ENCODE measurements around the gene PCP2. TPM values are rescaled to one million over a fixed set of nuclear protein-coding genes. Genes with fewer than 3 reads are reported as not detected.

PCP2 gene
- total and polyA plus RNA-seq, 2 of the 8 experiments (the other 6 are each of a cell fraction or from before 2014, with no cell fraction given) = not detected

DNA sequence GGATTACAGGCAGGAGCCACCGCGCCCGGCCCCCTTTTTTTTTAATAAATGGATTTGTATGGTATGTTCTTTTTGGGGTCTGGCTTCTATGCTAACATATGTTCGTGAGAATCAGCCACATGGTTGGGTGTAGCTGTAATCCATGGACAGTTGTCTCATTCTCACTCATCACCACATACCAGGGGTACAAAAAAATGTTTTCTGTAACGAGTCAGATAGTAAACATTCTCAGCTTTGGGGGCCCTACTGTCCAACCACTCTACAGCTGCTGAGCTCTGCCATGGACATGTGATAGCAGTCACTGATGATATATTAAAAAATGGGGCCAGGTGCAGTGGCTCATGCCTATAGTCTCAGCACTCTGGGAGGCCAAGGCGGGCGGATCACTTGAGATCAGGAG lies 30.2 kb upstream of the PCP2 start:
- no peak overlapping the region for H3K9ac ChIP-seq (replicated peaks in 1 of 4; ENCODE audit: extremely low read depth in 1 of 4, low read depth in 3 of 4, low read length in 3 of 4)
- H2BK5ac ChIP-seq (ENCODE audit: low read depth, low read length) = no peak overlapping the region
- H2BK12ac ChIP-seq (ENCODE audit: low read depth, low read length) = no peak overlapping the region
- no peak overlapping the region for H2AFZ ChIP-seq (ENCODE audit: low read length)
- no peak overlapping the region for H4K91ac ChIP-seq (replicated peaks; ENCODE audit: insufficient read length, low read length)
- H2AK5ac ChIP-seq (ENCODE audit: low read depth, low read length) = no peak overlapping the region
- no peaks in the 10 kb centered on the region for H3K79me2 ChIP-seq (ENCODE audit: control insufficient read depth in 1 of 2, insufficient read depth in 2 of 2, low read length in 2 of 2)
- H3K14ac ChIP-seq (ENCODE audit: insufficient read length) = no peak overlapping the region
- no peak overlapping the region for H3K27ac ChIP-seq (ENCODE audit: low read depth, low read length)
- H3K56ac ChIP-seq (replicated peaks; ENCODE audit: insufficient read length, low read depth, low read length) = no peak overlapping the region
- no peak overlapping the region for H4K5ac ChIP-seq (ENCODE audit: insufficient read length, low read depth, low read length)
- no peaks in the 10 kb centered on the region for H3K79me1 ChIP-seq (ENCODE audit: low read depth, low read length)
- H3K4ac ChIP-seq (replicated peaks; ENCODE audit: insufficient read length, low read depth, low read length) = no peak overlapping the region
- no peaks in the 10 kb centered on the region for H3K4me1 ChIP-seq (replicated peaks in 1 of 4; ENCODE audit: control insufficient read depth in 3 of 4, insufficient read depth in 4 of 4, low read length in 3 of 4)
- no peak for FAIRE-seq
- WGBS, 2 experiments (ENCODE audit: extremely low coverage in 1 of 2, insufficient coverage in 1 of 2, insufficient read length in 1 of 2, insufficient replicate concordance in 2 of 2, low coverage in 1 of 2, low lambda C conversion rate in 2 of 2, missing lambda C conversion rate in 1 of 2) = 85% methylated on average over 7 of the region's 7 CpGs; no CpG with 5 or more reads in 1 of the 2 experiments
- H2BK20ac ChIP-seq (ENCODE audit: low read length) = no peak overlapping the region
- no peaks in the 10 kb centered on the region for H3K36me3 ChIP-seq (ENCODE audit: control insufficient read depth in 2 of 4, insufficient read depth in 4 of 4, low read length in 3 of 4)
- no peaks in the 10 kb centered on the region for H4K20me1 ChIP-seq (replicated peaks in 1 of 2; ENCODE audit: control insufficient read depth in 1 of 2, insufficient read depth in 2 of 2, low read length in 2 of 2)
- H3K23me2 ChIP-seq (ENCODE audit: low read depth, low read length) = no peaks in the 10 kb centered on the region
- H2BK120ac ChIP-seq (replicated peaks; ENCODE audit: low read depth, low read length) = no peak overlapping the region
- H4K8ac ChIP-seq (ENCODE audit: extremely low read depth, insufficient read depth, low read length) = no peak overlapping the region
- no peak overlapping the region for H3K18ac ChIP-seq (ENCODE audit: extremely low read depth, low read length)
- no peak for DNase-seq (ENCODE audit: low read depth in 1 of 2, low spot score in 2 of 2)
- H3K4me2 ChIP-seq (ENCODE audit: insufficient read depth in 1 of 2, low read depth in 2 of 2, low read length in 2 of 2) = no peak overlapping the region
- peaks cover 0 to 2% (median 1%) of the 10 kb centered on the region in 4 experiments; a peak in 2 of 7 replicates for H3K27me3 ChIP-seq (replicated peaks in 1 of 4; ENCODE audit: control insufficient read depth in 3 of 4, extremely low read depth in 1 of 4, insufficient read depth in 3 of 4, low read length in 3 of 4)
- H3K9me3 ChIP-seq (ENCODE audit: insufficient read depth in 2 of 2, low read depth in 1 of 2, low read length in 1 of 2) = no peaks in the 10 kb centered on the region
- POLR2A ChIA-PET (ENCODE audit: partially characterized antibody) = interaction anchor here (0.6 to 0.7 kb wide), 3 partner anchors 59 to 173 kb away, joined by 3 read pairs; no protein-coding TSS in a partner anchor
- H3K23ac ChIP-seq (ENCODE audit: insufficient read length) = no peak overlapping the region
- H3K4me3 ChIP-seq (ENCODE audit: extremely low read depth in 1 of 4, insufficient read depth in 2 of 4, low read depth in 3 of 4, low read length in 4 of 4) = no peak overlapping the region
- no peak overlapping the region for H2BK15ac ChIP-seq (ENCODE audit: low read length)
- CTCF ChIA-PET (ENCODE audit: partially characterized antibody) = interaction anchor here (1.3 to 2.4 kb wide), 4 partner anchors 12 to 35 kb away, joined by 4 to 10 read pairs (median 4); partner anchors contain the start of gene TRAPPC5
- TF ChIP-seq HDAC6 (IDR thresholded peaks at IDR 0.05; ENCODE audit: low read depth, low read length) = no peak
- TF ChIP-seq BCL11A (IDR thresholded peaks at IDR 0.05; ENCODE audit: low read depth in 2 of 2, low read length in 2 of 2) = no peak
- no peak for TF ChIP-seq MAFK (IDR thresholded peaks at IDR 0.05; ENCODE audit: low read depth, low read length)
- no peak for TF ChIP-seq RFX5 (IDR thresholded peaks at IDR 0.05; ENCODE audit: borderline replicate concordance, low read depth, low read length)
- no peak for TF ChIP-seq EZH2 (IDR thresholded peaks at IDR 0.05; ENCODE audit: low read depth, low read length, severe bottlenecking)
- TF ChIP-seq SIN3A (conservative IDR thresholded peaks at IDR 0.05 in 1 of 2, IDR thresholded peaks at IDR 0.05 in 1 of 2; ENCODE audit: low read depth in 1 of 2, low read length in 2 of 2) = no peak
- TF ChIP-seq TCF12 (IDR thresholded peaks at IDR 0.05; ENCODE audit: low read depth, low read length) = no peak
- TF ChIP-seq ZNF274 (IDR thresholded peaks at IDR 0.05; ENCODE audit: borderline replicate concordance, extremely low read depth, low read length) = no peak
- TF ChIP-seq POU5F1 (IDR thresholded peaks at IDR 0.05; ENCODE audit: low read depth, low read length) = no peak
- TF ChIP-seq BRCA1 (IDR thresholded peaks at IDR 0.05; ENCODE audit: low read depth, low read length) = no peak
- no peak for TF ChIP-seq CTBP2 (IDR thresholded peaks at IDR 0.05; ENCODE audit: borderline replicate concordance, insufficient read depth, insufficient read length, low read length)
- no peak for TF ChIP-seq EP300 (IDR thresholded peaks at IDR 0.05; ENCODE audit: borderline replicate concordance in 1 of 2, low read depth in 2 of 2, low read length in 2 of 2)
